MCF 10A (cell line): ENCODE results near the gene TC2N. TPM values are rescaled to one million over a fixed set of nuclear protein-coding genes. Genes with fewer than 3 reads are reported as not detected.

ENCODE experiments used
- BruUV-seq: library from RNA; stranded (reverse); fragments of 400-500 nt; replicated peaks from 2 replicates; lab custom pipeline; 2021; lab: Mats Ljungman, UMichigan
- CTCF ChIA-PET: fragments of 300-600 bp; sonication (Branson Sonifier 250); formaldehyde crosslinking; extraction: SDS; loops from one replicate; lab custom pipeline; 2021; ENCODE audit warnings: antibody characterized with exemption, inconsistent platforms; lab: Yijun Ruan, JAX
- POLR2A ChIA-PET: fragments of 300-600, 350-650 bp; sonication (Branson Sonifier 250); formaldehyde crosslinking; extraction: SDS; loops from one replicate; lab custom pipeline; 2020; ENCODE audit warnings: antibody characterized with exemption, inconsistent platforms; lab: Yijun Ruan, JAX
- DNase-seq: peaks from one replicate; pipeline ENCODE4 v3.0.0-alpha.2; 2018; ENCODE audit not compliant: unreplicated experiment
- H3K27ac Mint-ChIP-seq: one replicate; pipeline ENCODE4 v1.8.0; 2022; ENCODE audit warnings: mild to moderate bottlenecking, low read depth, mixed read lengths; ENCODE audit not compliant: unreplicated experiment
- H3K27me3 Mint-ChIP-seq: one replicate; pipeline ENCODE4 v1.8.0; 2022; ENCODE audit warnings: mixed read lengths; ENCODE audit not compliant: insufficient read depth, unreplicated experiment
- H3K36me3 Mint-ChIP-seq: one replicate; pipeline ENCODE4 v1.8.0; 2022; ENCODE audit warnings: mild to moderate bottlenecking, moderate library complexity, mixed read lengths; ENCODE audit not compliant: insufficient read depth, unreplicated experiment
- H3K4me1 Mint-ChIP-seq: one replicate; pipeline ENCODE4 v1.8.0; 2022; ENCODE audit warnings: mixed read lengths; ENCODE audit not compliant: insufficient read depth, unreplicated experiment
- H3K4me3 Mint-ChIP-seq: one replicate; pipeline ENCODE4 v1.8.0; 2022; ENCODE audit warnings: mild to moderate bottlenecking, moderate library complexity, mixed read lengths; ENCODE audit not compliant: unreplicated experiment
- H3K9me3 Mint-ChIP-seq: one replicate; pipeline ENCODE4 v1.8.0; 2022; ENCODE audit warnings: mixed read lengths; ENCODE audit not compliant: unreplicated experiment
- intact Hi-C: fragments of 100-400 bp; cut with micrococcal nuclease; formaldehyde crosslinking; loops from 2 replicates; pipeline ENCODE4 v1.14.1; 2022
- total RNA-seq: library from RNA; stranded (reverse); gene quantifications from 2 replicates; pipeline ENCODE4 v1.2.3, GENCODE V29; 2022
- TF ChIP-seq, protein P1 (sequence below): fragments of 200-600 bp; IDR thresholded peaks from one replicate; pipeline ENCODE4 v1.8.0; 2022; ENCODE audit warnings: antibody characterized with exemption, mild to moderate bottlenecking; ENCODE audit not compliant: unreplicated experiment

The TC2N gene
- total RNA-seq, 1 experiment from 2014 or later, result 11.8 TPM

GRCh38 chr14:91886961-91887360, 19.6 kb upstream of the TC2N start:
- Mint-ChIP-seq H3K27me3 (no peaks in the 10 kb centered on the region), H3K36me3 (peaks cover 6% of the 10 kb centered on the region), H3K4me3 (no peak overlapping the region), H3K4me1 (no peaks in the 10 kb centered on the region), H3K27ac (no peak overlapping the region), H3K9me3 (no peaks in the 10 kb centered on the region)
- ChIA-PET POLR2A (no interaction called here), CTCF (no interaction called here)
- DNase-seq, result no peak
- TF ChIP-seq, protein P1, sequence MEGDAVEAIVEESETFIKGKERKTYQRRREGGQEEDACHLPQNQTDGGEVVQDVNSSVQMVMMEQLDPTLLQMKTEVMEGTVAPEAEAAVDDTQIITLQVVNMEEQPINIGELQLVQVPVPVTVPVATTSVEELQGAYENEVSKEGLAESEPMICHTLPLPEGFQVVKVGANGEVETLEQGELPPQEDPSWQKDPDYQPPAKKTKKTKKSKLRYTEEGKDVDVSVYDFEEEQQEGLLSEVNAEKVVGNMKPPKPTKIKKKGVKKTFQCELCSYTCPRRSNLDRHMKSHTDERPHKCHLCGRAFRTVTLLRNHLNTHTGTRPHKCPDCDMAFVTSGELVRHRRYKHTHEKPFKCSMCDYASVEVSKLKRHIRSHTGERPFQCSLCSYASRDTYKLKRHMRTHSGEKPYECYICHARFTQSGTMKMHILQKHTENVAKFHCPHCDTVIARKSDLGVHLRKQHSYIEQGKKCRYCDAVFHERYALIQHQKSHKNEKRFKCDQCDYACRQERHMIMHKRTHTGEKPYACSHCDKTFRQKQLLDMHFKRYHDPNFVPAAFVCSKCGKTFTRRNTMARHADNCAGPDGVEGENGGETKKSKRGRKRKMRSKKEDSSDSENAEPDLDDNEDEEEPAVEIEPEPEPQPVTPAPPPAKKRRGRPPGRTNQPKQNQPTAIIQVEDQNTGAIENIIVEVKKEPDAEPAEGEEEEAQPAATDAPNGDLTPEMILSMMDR, result no peak
- intact Hi-C loops, result no loop called here
- no TSS peak for BruUV-seq

DNA sequence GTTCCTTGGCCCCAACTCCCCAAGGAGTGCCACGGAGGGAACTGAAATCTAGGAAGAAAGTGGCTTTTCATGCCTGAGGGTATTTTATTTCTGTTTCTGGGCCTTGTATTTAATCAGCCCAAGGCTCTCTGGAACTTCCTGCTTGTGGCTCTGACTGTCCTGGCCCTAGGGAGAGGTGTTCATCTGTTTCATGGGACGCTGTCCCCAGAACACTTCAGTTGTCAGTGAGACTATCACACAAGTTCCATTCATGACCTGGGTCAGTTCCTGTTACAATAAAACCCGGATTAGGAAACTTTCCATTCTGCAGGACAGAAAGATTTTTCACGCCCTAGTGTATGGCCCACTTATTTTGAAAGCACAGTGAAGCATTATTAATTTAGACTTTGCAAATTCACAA, 18.5 kb upstream of the TC2N start:
- ChIA-PET POLR2A (no interaction called here), CTCF (no interaction called here)
- BruUV-seq, result no TSS peak
- H3K36me3 Mint-ChIP-seq, result peaks cover 6% of the 10 kb centered on the region
- H3K27ac Mint-ChIP-seq, result no peak overlapping the region
- H3K4me3 Mint-ChIP-seq, result no peak overlapping the region
- TF ChIP-seq, protein P1, result no peak
- no peaks in the 10 kb centered on the region for H3K4me1 Mint-ChIP-seq
- no peaks in the 10 kb centered on the region for H3K9me3 Mint-ChIP-seq
- H3K27me3 Mint-ChIP-seq, result no peaks in the 10 kb centered on the region
- intact Hi-C loops, result no loop called here
- no peak for DNase-seq

GRCh38 chr14:91885113-91885712, 17.9 kb upstream of the TC2N start:
- no peak overlapping the region for H3K27ac Mint-ChIP-seq
- BruUV-seq, result no TSS peak
- H3K4me3 Mint-ChIP-seq, result no peak overlapping the region
- no peaks in the 10 kb centered on the region for H3K27me3 Mint-ChIP-seq
- intact Hi-C loops, result no loop called here
- TF ChIP-seq, protein P1, result no peak
- H3K36me3 Mint-ChIP-seq, result peaks cover 6% of the 10 kb centered on the region
- no peak for DNase-seq
- ChIA-PET CTCF (interaction anchor here (0.9 kb wide), 1 partner anchor 236 kb away, joined by 3 read pairs; no protein-coding TSS in a partner anchor), POLR2A (no interaction called here)
- no peaks in the 10 kb centered on the region for H3K4me1 Mint-ChIP-seq
- H3K9me3 Mint-ChIP-seq, result no peaks in the 10 kb centered on the region

GRCh38 chr14:91884664-91885063, 17.3 kb upstream of the TC2N start:
- TF ChIP-seq, protein P1, result no peak
- no peaks in the 10 kb centered on the region for H3K27me3 Mint-ChIP-seq
- no peak overlapping the region for H3K27ac Mint-ChIP-seq
- no peak overlapping the region for H3K4me3 Mint-ChIP-seq
- CTCF ChIA-PET, result interaction anchor here (0.7 to 0.9 kb wide), 2 partner anchors 208 to 235 kb away, joined by 3 read pairs; no protein-coding TSS in a partner anchor
- no peaks in the 10 kb centered on the region for H3K9me3 Mint-ChIP-seq
- POLR2A ChIA-PET, result no interaction called here
- H3K36me3 Mint-ChIP-seq, result peaks cover 6% of the 10 kb centered on the region
- no peak for DNase-seq
- no TSS peak for BruUV-seq
- no peaks in the 10 kb centered on the region for H3K4me1 Mint-ChIP-seq
- intact Hi-C loops, result no loop called here
